HEK293 (cell line): ENCODE data around the gene EBF3.

Experiments used
- CTCF ChIA-PET: fragments of 350-600 bp; formaldehyde crosslinking; extraction: SDS; loops from one replicate; lab custom pipeline; 2021; ENCODE audit warnings: antibody characterized with exemption; lab: Yijun Ruan, JAX
- POLR2A ChIA-PET: fragments of 300-600 bp; formaldehyde crosslinking; extraction: SDS; loops from one replicate; lab custom pipeline; 2020; ENCODE audit warnings: antibody characterized with exemption, inconsistent platforms; lab: Yijun Ruan, JAX
- H3K27ac ChIP-seq: fragments of 200-500 bp; sonication (Bioruptor generic); 2 replicates; pipeline ENCODE4 v1.5.1; 2014; ENCODE audit warnings: low read depth, low read length, control low read depth, inconsistent platforms; ENCODE audit errors: extremely low read depth
- H3K36me3 ChIP-seq, 2 experiments: fragments of 200-500 bp in 1 of 2; sonication (Bioruptor generic) in 1 of 2; 1 replicate in 1 of 2; 2 replicates in 1 of 2; pipeline ENCODE4 v1.5.1; 2014 to 2017; ENCODE audit warnings: inconsistent platforms in 2 of 2, low read length in 2 of 2; ENCODE audit not compliant: control insufficient read depth in 2 of 2, insufficient read depth in 1 of 2
- H3K4me1 ChIP-seq: fragments of 200-500 bp; sonication (Bioruptor generic); 2 replicates; pipeline ENCODE4 v1.5.1; 2014; ENCODE audit warnings: mild to moderate bottlenecking, low read length, inconsistent platforms; ENCODE audit not compliant: control insufficient read depth, insufficient read depth
- H3K4me3 ChIP-seq: 2 replicates; pipeline ENCODE4 v1.5.1; 2011; ENCODE audit warnings: low read depth, mild to moderate bottlenecking, control low read depth, low read length, moderate library complexity
- H3K9me3 ChIP-seq: fragments of 200-500 bp; sonication (Bioruptor generic); 2 replicates; pipeline ENCODE4 v1.5.1; 2014; ENCODE audit warnings: low read depth, low read length, inconsistent platforms; ENCODE audit not compliant: control insufficient read depth, insufficient read depth
- HOXC10 ChIP-seq: sonication (generic); formaldehyde crosslinking; IDR thresholded peaks from 2 replicates; pipeline ENCODE4 v1.8.1; 2023; ENCODE audit warnings: mild to moderate bottlenecking, missing genetic modification reagents
- KLF1 ChIP-seq: fragments of 450-650 bp; formaldehyde crosslinking; IDR thresholded peaks from 2 replicates; pipeline ENCODE4 v1.5.1; 2016; ENCODE audit warnings: missing biosample characterization, missing genetic modification characterization
- TRIM28 ChIP-seq: IDR thresholded peaks from 2 replicates; pipeline ENCODE4 v1.6.1; 2011; ENCODE audit warnings: low read length, control low read depth, borderline replicate concordance
- ZBTB7A ChIP-seq: fragments of 450-650 bp; formaldehyde crosslinking; IDR thresholded peaks from 2 replicates; pipeline ENCODE4 v1.5.1; 2016; ENCODE audit warnings: low read depth, missing biosample characterization, missing genetic modification characterization
- ZNF16 ChIP-seq: fragments of 450-650 bp; formaldehyde crosslinking; IDR thresholded peaks from 2 replicates; pipeline ENCODE4 v1.5.1; 2016; ENCODE audit warnings: low read depth, missing biosample characterization, missing genetic modification characterization
- ZNF169 ChIP-seq: fragments of 450-650 bp; formaldehyde crosslinking; IDR thresholded peaks from 2 replicates; pipeline ENCODE4 v1.5.1; 2016; ENCODE audit warnings: missing biosample characterization, missing genetic modification characterization
- ZNF214 ChIP-seq: fragments of 450-650 bp; formaldehyde crosslinking; IDR thresholded peaks from 2 replicates; pipeline ENCODE4 v1.5.1; 2017; ENCODE audit warnings: missing biosample characterization, mild to moderate bottlenecking, missing genetic modification characterization, borderline replicate concordance
- ZNF274 ChIP-seq, 2 experiments: fragments of 200-500 bp in 1 of 2; fragments of 450-650 bp in 1 of 2; sonication (Bioruptor generic) in 1 of 2; formaldehyde crosslinking in 1 of 2; IDR thresholded peaks; 2 replicates each; pipeline versions ENCODE4 v1.5.1 to v1.6.1; 2014 to 2016; ENCODE audit warnings: borderline replicate concordance in 1 of 2, inconsistent platforms in 1 of 2, low read length in 1 of 2, missing biosample characterization in 1 of 2, missing genetic modification characterization in 1 of 2
- ZNF280C ChIP-seq: fragments of 450-650 bp; formaldehyde crosslinking; IDR thresholded peaks from 2 replicates; pipeline ENCODE4 v1.5.1; 2016; ENCODE audit warnings: missing biosample characterization, missing genetic modification characterization
- ZNF416 ChIP-seq: fragments of 450-650 bp; formaldehyde crosslinking; IDR thresholded peaks from 2 replicates; pipeline ENCODE4 v1.5.1; 2016; ENCODE audit warnings: missing biosample characterization, missing genetic modification characterization
- ZNF473 ChIP-seq: fragments of 450-650 bp; formaldehyde crosslinking; IDR thresholded peaks from 2 replicates; pipeline ENCODE4 v1.5.1; 2017; ENCODE audit warnings: missing biosample characterization, missing genetic modification characterization
- ZNF518A ChIP-seq: fragments of 450-650 bp; formaldehyde crosslinking; conservative IDR thresholded peaks from 2 replicates; pipeline ENCODE4 v1.5.1; 2016; ENCODE audit warnings: low read depth, missing biosample characterization, missing genetic modification characterization
- ZNF571 ChIP-seq: fragments of 450-650 bp; formaldehyde crosslinking; IDR thresholded peaks from 2 replicates; pipeline ENCODE4 v1.5.0; 2017; ENCODE audit warnings: missing biosample characterization, missing genetic modification characterization
- ZNF660 ChIP-seq: fragments of 450-650 bp; IDR thresholded peaks from 2 replicates; pipeline ENCODE4 v1.5.1; 2018; ENCODE audit warnings: missing biosample characterization, mild to moderate bottlenecking, missing genetic modification characterization
- ZNF664 ChIP-seq: fragments of 450-650 bp; formaldehyde crosslinking; IDR thresholded peaks from 2 replicates; pipeline ENCODE4 v1.5.1; 2016; ENCODE audit warnings: missing biosample characterization, missing genetic modification characterization
- ZNF670 ChIP-seq: fragments of 450-650 bp; formaldehyde crosslinking; IDR thresholded peaks from 2 replicates; pipeline ENCODE4 v1.5.1; 2016; ENCODE audit warnings: missing biosample characterization, missing genetic modification characterization, low read depth
- ZNF776 ChIP-seq: fragments of 450-650 bp; formaldehyde crosslinking; IDR thresholded peaks from 2 replicates; pipeline ENCODE4 v1.5.0; 2017; ENCODE audit warnings: missing biosample characterization, missing genetic modification characterization, borderline replicate concordance
- TF ChIP-seq, protein P1 (sequence below): fragments of 450-650 bp; formaldehyde crosslinking; IDR thresholded peaks from 2 replicates; pipeline ENCODE4; 2016; ENCODE audit warnings: missing biosample characterization, missing genetic modification characterization

Gene EBF3

GRCh38 chr10:129852829-129853561, 111.1 kb downstream of the EBF3 start:
- Histone ChIP-seq H3K9me3 (no peaks in the 10 kb centered on the region), H3K27ac (no peak overlapping the region), H3K36me3 (peaks cover 0 to 18% of the 10 kb centered on the region in 2 experiments; a peak in 1 of 3 replicates), H3K4me3 (no peak overlapping the region), H3K4me1 (no peaks in the 10 kb centered on the region)
- no peak for TF ChIP-seq ZNF518A (tag by site-specific recombination)
- TF ChIP-seq ZNF473 (tag by site-specific recombination), result no peak
- TF ChIP-seq ZNF571, result no peak
- TF ChIP-seq TRIM28, result no peak
- TF ChIP-seq, protein P1, sequence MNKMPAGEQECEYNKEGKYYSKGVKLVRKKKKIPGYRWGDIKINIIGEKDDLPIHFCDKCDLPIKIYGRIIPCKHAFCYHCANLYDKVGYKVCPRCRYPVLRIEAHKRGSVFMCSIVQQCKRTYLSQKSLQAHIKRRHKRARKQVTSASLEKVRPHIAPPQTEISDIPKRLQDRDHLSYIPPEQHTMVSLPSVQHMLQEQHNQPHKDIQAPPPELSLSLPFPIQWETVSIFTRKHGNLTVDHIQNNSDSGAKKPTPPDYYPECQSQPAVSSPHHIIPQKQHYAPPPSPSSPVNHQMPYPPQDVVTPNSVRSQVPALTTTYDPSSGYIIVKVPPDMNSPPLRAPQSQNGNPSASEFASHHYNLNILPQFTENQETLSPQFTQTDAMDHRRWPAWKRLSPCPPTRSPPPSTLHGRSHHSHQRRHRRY (tag by site-specific recombination), result no peak
- TF ChIP-seq ZNF214 (tag by site-specific recombination), result no peak
- no peak for TF ChIP-seq KLF1 (tag by site-specific recombination)
- TF ChIP-seq ZNF670 (tag by site-specific recombination), result no peak
- TF ChIP-seq ZNF16 (tag by site-specific recombination), result no peak
- TF ChIP-seq ZNF274 (IDR thresholded peaks at IDR 0.05; ENCODE audit: low read length), result no peak
- no peak for TF ChIP-seq ZNF274 (tag by site-specific recombination; IDR thresholded peaks at IDR 0.05; ENCODE audit: borderline replicate concordance)
- TF ChIP-seq ZNF416, result no peak
- TF ChIP-seq ZNF776 (tag by site-specific recombination), result no peak
- TF ChIP-seq HOXC10, result no peak
- no peak for TF ChIP-seq ZNF169 (tag by site-specific recombination)
- TF ChIP-seq ZNF280C (tag by site-specific recombination), result no peak
- no peak for TF ChIP-seq ZNF664 (tag by site-specific recombination)
- TF ChIP-seq ZNF660 (tag by site-specific recombination), result no peak
- no peak for TF ChIP-seq ZBTB7A (tag by site-specific recombination)
- CTCF ChIA-PET, result interaction anchor here (0.6 to 0.9 kb wide), 2 partner anchors 33 to 530 kb away, joined by 3 to 7 read pairs; no protein-coding TSS in a partner anchor
- POLR2A ChIA-PET, result no interaction called here
